HG03196 (cell line): Measurements from ENCODE around the gene CNR1.

Source experiments
- ATAC-seq: cut with Tn5 transposase; IDR thresholded peaks from one replicate; pipeline ENCODE4 v1.9.1; 2021; ENCODE audit not compliant: unreplicated experiment

The CNR1 gene

GRCh38 chr6:88144637-88145297 lies 21.4 kb downstream of the CNR1 start:
- no peak for ATAC-seq

GRCh38 chr6:88143421-88144157 lies 22.6 kb downstream of the CNR1 start:
- ATAC-seq, result no peak

GRCh38 chr6:88142297-88142668 lies 23.9 kb downstream of the CNR1 start:
- ATAC-seq, result no peak

GRCh38 chr6:88141561-88142296 lies 24.4 kb downstream of the CNR1 start:
- peak; percentile 97 for ATAC-seq

- no peak for ATAC-seq
Observed at GRCh38 chr6:88137915-88138314, 28.2 kb downstream of the CNR1 start.

GRCh38 chr6:88135578-88136114 lies 30.5 kb downstream of the CNR1 start:
- peak; percentile 79 for ATAC-seq

GRCh38 chr6:88134575-88134974 lies 31.6 kb downstream of the CNR1 start:
- ATAC-seq, result no peak

GRCh38 chr6:88133718-88134117 lies 32.4 kb downstream of the CNR1 start:
- ATAC-seq, result no peak

GRCh38 chr6:88124925-88125557 lies 41.1 kb downstream of the CNR1 start:
- no peak for ATAC-seq

- no peak for ATAC-seq
Observed at GRCh38 chr6:88120635-88121034, 45.5 kb downstream of the CNR1 start.

GRCh38 chr6:88119769-88120168 lies 46.4 kb downstream of the CNR1 start:
- ATAC-seq, result no peak

GRCh38 chr6:88116276-88116675 lies 49.9 kb downstream of the CNR1 start:
- no peak for ATAC-seq

GRCh38 chr6:88115307-88115706 lies 50.8 kb downstream of the CNR1 start:
- ATAC-seq, result no peak

GRCh38 chr6:88114838-88115237 lies 51.3 kb downstream of the CNR1 start:
- no peak for ATAC-seq

- no peak for ATAC-seq
Observed at GRCh38 chr6:88111991-88112390, 54.2 kb downstream of the CNR1 start.

GRCh38 chr6:88107241-88107640 lies 58.9 kb downstream of the CNR1 start:
- no peak for ATAC-seq

GRCh38 chr6:88105741-88106340 lies 60.3 kb downstream of the CNR1 start:
- ATAC-seq, result no peak
